ENCODE results near the gene BSG.
"Not testable (repeated sequence)": the region's sequence is repeated elsewhere in the genome, so short reads cannot be mapped to it uniquely, and the experiment has no call there.

The BSG gene

GRCh38 chr19:613732-614567 lies 41.6 kb downstream of the BSG start:
- no peak overlapping the region for H3K4me3 Mint-ChIP-seq
- DNase-seq (no peak), ATAC-seq (no peak)
- no peaks in the 10 kb centered on the region for H3K9me3 Mint-ChIP-seq
- H3K27me3 Mint-ChIP-seq = no peaks in the 10 kb centered on the region
- H3K4me1 Mint-ChIP-seq = peaks cover 23% of the 10 kb centered on the region
- H3K27ac Mint-ChIP-seq = peak overlapping the region in 1 of 2 donors; percentile 54

- H3K27me3 Mint-ChIP-seq = no peaks in the 10 kb centered on the region
- DNase-seq (no peak), ATAC-seq (no peak)
- no peaks in the 10 kb centered on the region for H3K9me3 Mint-ChIP-seq
- H3K4me1 Mint-ChIP-seq = peaks cover 17% of the 10 kb centered on the region
- H3K4me3 Mint-ChIP-seq = no peak overlapping the region
- no peak overlapping the region for H3K27ac Mint-ChIP-seq
Observed at GRCh38 chr19:615619-616018, 43.2 kb downstream of the BSG start.

- no peaks in the 10 kb centered on the region for H3K27me3 Mint-ChIP-seq
- no peaks in the 10 kb centered on the region for H3K9me3 Mint-ChIP-seq
- ATAC-seq (no peak), DNase-seq (no peak)
- no peak overlapping the region for H3K4me3 Mint-ChIP-seq
- H3K4me1 Mint-ChIP-seq = peaks cover 12% of the 10 kb centered on the region
- no peak overlapping the region for H3K27ac Mint-ChIP-seq
Observed at GRCh38 chr19:616062-616700, 43.8 kb downstream of the BSG start.

- no peak overlapping the region for H3K27ac Mint-ChIP-seq
- ATAC-seq = no peak
- H3K4me1 Mint-ChIP-seq = peaks cover 4% of the 10 kb centered on the region
- H3K27me3 Mint-ChIP-seq = no peaks in the 10 kb centered on the region
- H3K9me3 Mint-ChIP-seq = no peaks in the 10 kb centered on the region
- no peak overlapping the region for H3K4me3 Mint-ChIP-seq
- DNase-seq = no peak
Observed at GRCh38 chr19:616747-617526, 44.5 kb downstream of the BSG start.

- Mint-ChIP-seq H3K4me1 (peaks cover 4% of the 10 kb centered on the region), H3K4me3 (no peak overlapping the region), H3K9me3 (no peaks in the 10 kb centered on the region), H3K27me3 (no peaks in the 10 kb centered on the region), H3K27ac (no peak overlapping the region)
- DNase-seq = no peak
- no peak for ATAC-seq
Observed at GRCh38 chr19:617551-618246, 45.3 kb downstream of the BSG start.

- Mint-ChIP-seq H3K27me3 (no peaks in the 10 kb centered on the region), H3K27ac (no peak overlapping the region), H3K9me3 (no peaks in the 10 kb centered on the region), H3K4me1 (peaks cover under 1% of the 10 kb centered on the region), H3K4me3 (no peak overlapping the region)
- DNase-seq (no peak), ATAC-seq (no peak)
Observed at GRCh38 chr19:618247-618619, 45.8 kb downstream of the BSG start.

- Mint-ChIP-seq H3K27ac (no peak overlapping the region), H3K27me3 (no peaks in the 10 kb centered on the region), H3K9me3 (no peaks in the 10 kb centered on the region), H3K4me1 (no peaks in the 10 kb centered on the region), H3K4me3 (no peak overlapping the region)
- DNase-seq (no peak), ATAC-seq (no peak)
Observed at GRCh38 chr19:618674-619285, 46.4 kb downstream of the BSG start.

GRCh38 chr19:619286-620002 lies 47.0 kb downstream of the BSG start:
- no peaks in the 10 kb centered on the region for H3K27me3 Mint-ChIP-seq
- DNase-seq (no peak), ATAC-seq (no peak)
- no peaks in the 10 kb centered on the region for H3K4me1 Mint-ChIP-seq
- H3K27ac Mint-ChIP-seq = no peak overlapping the region
- H3K9me3 Mint-ChIP-seq = no peaks in the 10 kb centered on the region
- no peak overlapping the region for H3K4me3 Mint-ChIP-seq

GRCh38 chr19:620166-620862 lies 47.9 kb downstream of the BSG start:
- no peaks in the 10 kb centered on the region for H3K9me3 Mint-ChIP-seq
- H3K27me3 Mint-ChIP-seq = no peaks in the 10 kb centered on the region
- DNase-seq (no peak), ATAC-seq (no peak)
- H3K4me1 Mint-ChIP-seq = no peaks in the 10 kb centered on the region
- H3K27ac Mint-ChIP-seq = no peak overlapping the region
- no peak overlapping the region for H3K4me3 Mint-ChIP-seq

GRCh38 chr19:621191-621590 lies 48.8 kb downstream of the BSG start:
- H3K4me3 Mint-ChIP-seq, H3K27me3 Mint-ChIP-seq, H3K9me3 Mint-ChIP-seq, H3K4me1 Mint-ChIP-seq, DNase-seq: not testable (repeated sequence)
- peak; percentile 15 for ATAC-seq
- H3K27ac Mint-ChIP-seq = peak overlapping the region in 1 of 2 donors; percentile 74

GRCh38 chr19:621819-622218 lies 49.4 kb downstream of the BSG start:
- ATAC-seq (no peak), DNase-seq (no peak)
- Mint-ChIP-seq H3K27ac (no peak overlapping the region), H3K4me3 (no peak overlapping the region), H3K4me1 (no peaks in the 10 kb centered on the region), H3K9me3 (no peaks in the 10 kb centered on the region), H3K27me3 (no peaks in the 10 kb centered on the region)

- no peaks in the 10 kb centered on the region for H3K4me1 Mint-ChIP-seq
- no peak overlapping the region for H3K4me3 Mint-ChIP-seq
- ATAC-seq (no peak), DNase-seq (no peak)
- no peak overlapping the region for H3K27ac Mint-ChIP-seq
- no peaks in the 10 kb centered on the region for H3K27me3 Mint-ChIP-seq
- no peaks in the 10 kb centered on the region for H3K9me3 Mint-ChIP-seq
Observed at GRCh38 chr19:622666-623065, 50.3 kb downstream of the BSG start.

- no peaks in the 10 kb centered on the region for H3K27me3 Mint-ChIP-seq
- no peak for ATAC-seq
- H3K27ac Mint-ChIP-seq = no peak overlapping the region
- no peaks in the 10 kb centered on the region for H3K4me1 Mint-ChIP-seq
- no peak for DNase-seq
- H3K9me3 Mint-ChIP-seq = no peaks in the 10 kb centered on the region
- no peak overlapping the region for H3K4me3 Mint-ChIP-seq
Observed at GRCh38 chr19:623175-623916, 51.0 kb downstream of the BSG start.

- no peak for ATAC-seq
- no peak overlapping the region for H3K4me3 Mint-ChIP-seq
- peaks cover 4% of the 10 kb centered on the region for H3K4me1 Mint-ChIP-seq
- no peak for DNase-seq
- H3K27ac Mint-ChIP-seq = no peak overlapping the region
- no peaks in the 10 kb centered on the region for H3K27me3 Mint-ChIP-seq
- no peaks in the 10 kb centered on the region for H3K9me3 Mint-ChIP-seq
Observed at GRCh38 chr19:623974-624373, 51.6 kb downstream of the BSG start.
